Right ventricle myocardium superior (tissue), 1 donor: ENCODE measurements around the gene GDF2. TPM values are rescaled to one million over a fixed set of nuclear protein-coding genes. Genes with fewer than 3 reads are reported as not detected.

Experiments used
- ATAC-seq: fragments of 200-7000 bp; cut with Tn5 transposase; one replicate; pipeline ENCODE4 v1.9.1; 2020; ENCODE audit warnings: mild to moderate bottlenecking; ENCODE audit not compliant: poor library complexity
- DNase-seq: peaks from one replicate; pipeline ENCODE4 v3.0.0-alpha.2; 2020
- intact Hi-C: fragments of 100-400 bp; cut with DNase I; formaldehyde crosslinking; loops from one replicate; pipeline ENCODE4 v1.11.2; 2022
- long read RNA-seq: library from polyadenylated mRNA; unstranded; transcript quantifications from one replicate; pipeline ENCODE4 v2.0.0, GENCODE V29; 2021
- total RNA-seq: library from RNA; stranded (reverse); fragmentation: NEBNext Ultra II Directional; extraction: Animal tissue kit (Norgen Biotek cat#: 25700); gene quantifications from one replicate; pipeline ENCODE4 v1.2.1, GENCODE V29; 2021
- donor health status: DM: no; HTN: yes; CAD: no; lungs with severe emphysema.

GDF2 gene
- total RNA-seq, result not detected
- long read RNA-seq, result 0 reads

- DNase-seq, result no peak
- ATAC-seq, result no peak
- intact Hi-C loops, result no loop called here
These were observed at the start of gene GDF2 for GRCh38 chr10:47322300-47323061. TSS of gene GDF2 (plus strand) at chr10:47322454. CDS start at chr10:47322669, 215 bp downstream.

GRCh38 chr10:47276071-47276470 lies 46.2 kb upstream of the GDF2 start:
- ATAC-seq, result no peak
- intact Hi-C loops, result no loop called here

GRCh38 chr10:47276576-47277351 lies 45.5 kb upstream of the GDF2 start:
- DNase-seq, result no peak
- peak; percentile 43 for ATAC-seq
- intact Hi-C loops, result no loop called here

More at GRCh38 chr10:47276071-47276470, 46.2 kb upstream of the GDF2 start:
- DNase-seq, result no peak

- intact Hi-C loops, result no loop called here
- DNase-seq (no peak), ATAC-seq (peak; percentile 59)
These were observed 44.7 kb upstream of the GDF2 start for GRCh38 chr10:47277352-47278151.

- ATAC-seq, result no peak
- no peak for DNase-seq
- intact Hi-C loops, result no loop called here
These were observed 44.1 kb upstream of the GDF2 start for GRCh38 chr10:47278152-47278473.

- intact Hi-C loops, result no loop called here
- DNase-seq (no peak), ATAC-seq (no peak)
These were observed 43.5 kb upstream of the GDF2 start for GRCh38 chr10:47278720-47279119.

DNA sequence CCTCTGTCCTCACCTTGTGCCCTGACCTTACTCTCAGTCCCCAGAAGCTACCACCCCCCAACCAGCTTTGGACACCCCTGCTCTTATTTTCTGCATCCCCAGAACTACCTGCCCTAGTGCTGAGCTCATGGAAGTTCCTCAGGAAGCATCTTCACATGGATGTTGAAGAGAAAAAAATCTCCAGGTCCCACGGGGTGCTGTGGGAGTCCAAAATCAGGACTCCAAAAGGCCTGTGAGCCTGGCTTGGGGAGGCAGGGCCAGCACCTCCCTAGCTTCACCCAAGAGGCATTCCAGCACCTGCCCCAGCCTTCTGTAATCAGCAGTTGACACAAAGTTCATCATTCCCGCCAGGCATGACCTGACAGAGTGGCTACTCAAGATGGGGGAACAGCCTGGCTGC lies 43.0 kb upstream of the GDF2 start:
- DNase-seq, result no peak
- intact Hi-C loops, result no loop called here
- no peak for ATAC-seq

GRCh38 chr10:47282005-47282656 lies 40.1 kb upstream of the GDF2 start:
- DNase-seq, result no peak
- ATAC-seq, result no peak
- intact Hi-C loops, result no loop called here

DNA sequence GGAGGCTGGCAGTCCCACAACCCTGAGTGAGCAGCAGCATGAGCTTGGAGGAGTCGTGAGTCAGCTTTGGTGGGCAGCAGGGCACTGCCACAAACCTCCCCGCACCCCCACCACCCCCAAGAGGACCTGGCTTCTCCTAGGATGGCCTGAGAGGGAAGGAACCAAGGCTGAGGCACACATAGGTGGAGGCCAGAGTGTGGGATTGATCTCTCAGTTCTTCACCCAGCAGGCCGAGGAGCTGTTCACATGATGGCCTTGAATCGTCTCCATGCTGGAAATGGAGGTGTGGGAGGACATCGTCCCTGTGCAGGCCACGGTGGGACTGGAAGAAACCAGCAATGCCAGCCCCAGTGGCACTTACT lies 39.6 kb upstream of the GDF2 start:
- ATAC-seq (no peak), DNase-seq (no peak)
- intact Hi-C loops, result no loop called here

GRCh38 chr10:47283101-47283630 lies 39.1 kb upstream of the GDF2 start:
- intact Hi-C loops, result no loop called here
- ATAC-seq, result no peak

DNA sequence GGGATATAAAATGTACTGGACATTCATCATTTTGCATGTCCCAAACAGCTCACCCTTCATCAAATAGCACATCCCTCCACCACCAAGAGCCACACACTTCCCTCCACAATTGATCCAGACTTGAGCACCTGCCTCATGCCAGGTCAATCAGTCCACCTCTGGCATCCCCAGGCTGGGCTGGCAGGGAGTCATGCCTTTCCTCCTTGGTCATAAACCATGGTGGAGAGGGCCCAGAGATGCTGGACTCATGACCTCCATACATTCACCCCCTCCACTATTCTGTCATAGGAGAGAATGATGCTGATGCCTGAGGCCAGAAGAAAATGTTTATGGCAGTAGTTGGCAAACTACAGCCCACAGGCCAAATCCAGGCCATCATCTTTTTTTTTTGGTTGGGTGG lies 38.4 kb upstream of the GDF2 start:
- ATAC-seq (no peak), DNase-seq (no peak)
- intact Hi-C loops, result no loop called here

More at GRCh38 chr10:47283101-47283630, 39.1 kb upstream of the GDF2 start:
- no peak for DNase-seq

DNA sequence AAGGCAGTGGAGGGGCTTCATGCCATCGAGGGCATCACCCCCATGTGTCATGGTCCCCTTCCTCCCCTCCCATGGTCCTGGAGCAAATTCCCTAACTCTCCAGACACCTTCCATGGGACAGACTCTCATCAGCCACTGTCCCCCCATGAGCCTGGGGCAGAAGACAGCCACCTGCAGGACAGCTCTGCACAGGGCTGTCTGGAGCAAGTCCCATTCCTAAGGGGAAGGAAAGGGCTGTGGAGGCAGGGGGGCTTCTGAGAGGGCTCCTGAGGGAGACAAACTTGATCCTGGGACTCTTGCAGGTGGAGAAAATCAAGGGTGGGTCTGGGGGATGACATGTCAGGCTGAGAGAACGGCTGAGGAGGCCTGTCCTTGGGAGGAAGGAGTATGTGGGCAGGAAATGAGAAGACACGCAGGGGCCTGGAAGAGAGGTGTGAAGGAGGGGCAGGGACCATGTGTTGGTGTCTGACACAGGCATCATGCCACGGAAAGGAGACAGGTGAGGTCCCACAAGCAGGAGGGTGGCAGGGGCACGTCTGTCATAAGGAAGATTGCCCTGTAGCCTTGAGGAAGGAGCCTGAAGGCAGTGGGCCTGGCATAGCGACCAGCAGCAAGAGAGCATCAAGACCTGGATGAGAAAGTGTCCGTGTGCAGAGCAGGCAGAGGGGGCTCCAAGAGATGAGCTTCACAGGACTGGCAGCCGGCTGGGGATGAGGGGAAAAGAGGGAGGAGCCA lies 36.7 kb upstream of the GDF2 start:
- DNase-seq (no peak), ATAC-seq (no peak)
- intact Hi-C loops, result no loop called here

GRCh38 chr10:47286116-47286505 lies 36.1 kb upstream of the GDF2 start:
- no peak for ATAC-seq
- DNase-seq, result no peak
- intact Hi-C loops, result no loop called here

GRCh38 chr10:47286591-47287315 lies 35.5 kb upstream of the GDF2 start:
- DNase-seq (no peak), ATAC-seq (peak; percentile 74)
- intact Hi-C loops, result no loop called here

- DNase-seq, result peak; percentile 77
These were observed 34.9 kb upstream of the GDF2 start for GRCh38 chr10:47287365-47287802.

DNA sequence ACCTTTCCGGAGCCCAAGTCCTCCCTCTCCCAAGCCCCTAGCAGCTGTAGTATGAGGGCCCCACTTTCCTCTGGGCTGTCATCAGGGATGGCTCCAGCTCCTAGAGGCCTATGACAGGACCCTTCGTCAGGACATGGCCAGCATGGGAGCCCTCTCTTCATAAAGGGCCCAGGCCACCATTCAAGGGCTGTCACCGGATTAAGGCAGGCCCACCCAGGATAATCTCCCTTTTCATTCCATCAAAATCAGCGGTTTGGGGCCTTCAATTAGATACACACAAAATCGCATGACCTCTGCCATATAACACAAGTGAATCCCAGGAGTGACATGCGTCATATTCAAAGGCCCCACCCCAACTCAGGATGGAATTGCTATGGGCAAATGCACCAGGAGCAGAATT lies 34.4 kb upstream of the GDF2 start:
- ATAC-seq, result no peak
- no peak for DNase-seq
- intact Hi-C loops, result no loop called here

More at GRCh38 chr10:47287365-47287802, 34.9 kb upstream of the GDF2 start:
- intact Hi-C loops, result no loop called here
- ATAC-seq, result peak; percentile 93

GRCh38 chr10:47288236-47288635 lies 34.0 kb upstream of the GDF2 start:
- intact Hi-C loops, result no loop called here
- DNase-seq, result no peak

More at GRCh38 chr10:47288236-47288635, 34.0 kb upstream of the GDF2 start:
- ATAC-seq, result no peak
